NCI-H748 (cell line): ENCODE data around the gene CPT2.
A peak's percentile ranks its signal among the peaks of the same experiment; 100 is the strongest.

Experiments used
- DNase-seq: peaks from one replicate; lab custom pipeline; 2025; ENCODE audit not compliant: unreplicated experiment; lab: John Stamatoyannopoulos, UW

The CPT2 gene

GRCh38 chr1:53214376-53214940, 17.8 kb downstream of the CPT2 start:
- DNase-seq = no peak

GRCh38 chr1:53218201-53218600, 21.6 kb downstream of the CPT2 start:
- no peak for DNase-seq

- DNase-seq = peak; percentile 21
Measured at GRCh38 chr1:53219711-53220110, 23.1 kb downstream of the CPT2 start.

GRCh38 chr1:53220171-53220961, 23.7 kb downstream of the CPT2 start, which contains the start of gene CZIB:
CZIB (minus strand) TSS chr1:53220634; CDS start chr1:53220575, 59 bp downstream.
- peak; percentile 97 for DNase-seq

GRCh38 chr1:53220962-53221286, 24.3 kb downstream of the CPT2 start:
- no peak for DNase-seq

GRCh38 chr1:53237638-53238037, 41.0 kb downstream of the CPT2 start:
- DNase-seq = no peak

- peak; percentile 97 for DNase-seq
Measured at GRCh38 chr1:53238197-53239155, 41.9 kb downstream of the CPT2 start, which contains the start of gene MAGOH. MAGOH (minus strand) TSS chr1:53238518; CDS start chr1:53238448, 70 bp downstream.

GRCh38 chr1:53241828-53242227, 45.2 kb downstream of the CPT2 start:
- DNase-seq = no peak

GRCh38 chr1:53242381-53242780, 45.8 kb downstream of the CPT2 start:
- no peak for DNase-seq

GRCh38 chr1:53244141-53244540, 47.5 kb downstream of the CPT2 start:
- DNase-seq = no peak

GRCh38 chr1:53246261-53247134, 49.9 kb downstream of the CPT2 start:
- no peak for DNase-seq

GRCh38 chr1:53249706-53250105, 53.1 kb downstream of the CPT2 start:
- no peak for DNase-seq

- DNase-seq = no peak
Measured at GRCh38 chr1:53250325-53250724, 53.7 kb downstream of the CPT2 start.

- DNase-seq = no peak
Measured at GRCh38 chr1:53254011-53254640, 57.5 kb downstream of the CPT2 start.

- DNase-seq = no peak
Measured at GRCh38 chr1:53255031-53255430, 58.4 kb downstream of the CPT2 start.

GRCh38 chr1:53256511-53257453, 60.2 kb downstream of the CPT2 start:
- no peak for DNase-seq

- DNase-seq = no peak
Measured at GRCh38 chr1:53257454-53258081, 60.9 kb downstream of the CPT2 start.

- DNase-seq = no peak
Measured at GRCh38 chr1:53258216-53258615, 61.6 kb downstream of the CPT2 start.

GRCh38 chr1:53259932-53260331, 63.3 kb downstream of the CPT2 start:
- no peak for DNase-seq
